Motor neuron (in vitro differentiated cells): ENCODE data around the gene TFCP2. TPM values are rescaled to one million over a fixed set of nuclear protein-coding genes. Genes with fewer than 3 reads are reported as not detected.
"Not testable (repeated sequence)": the region's sequence is repeated elsewhere in the genome, so short reads cannot be mapped to it uniquely, and the experiment has no call there.

ENCODE experiments used
- ATAC-seq, 8 experiments: fragments of 200-7000 bp; cut with Tn5 transposase; replicated peaks in 6 of 8; 2 replicates each; pipeline ENCODE4 v1.8.0; 2021; ENCODE audit warnings: mild to moderate bottlenecking in 8 of 8, moderate library complexity in 8 of 8
- H3K27ac ChIP-seq, 2 donors: fragments of 250-450 bp; sonication (Bioruptor Pico); 2 replicates each; pipeline ENCODE4 v1.9.0; 2021; ENCODE audit warnings: antibody characterized with exemption in 2 of 2, mild to moderate bottlenecking in 2 of 2, moderate library complexity in 1 of 2
- H3K4me1 ChIP-seq, 2 donors: fragments of 250-450 bp; sonication (Bioruptor Pico); replicated peaks in 1 of 2; 2 replicates each; pipeline ENCODE4 v1.6.1; 2021; ENCODE audit warnings: antibody characterized with exemption in 2 of 2, mild to moderate bottlenecking in 2 of 2, moderate library complexity in 1 of 2
- H3K4me3 ChIP-seq, 5 donors: fragments of 250-450 bp; sonication (Bioruptor Pico); 2 replicates each; pipeline ENCODE4 v1.9.0; 2021; ENCODE audit warnings: antibody characterized with exemption in 5 of 5, mild to moderate bottlenecking in 5 of 5, moderate library complexity in 4 of 5
- WGBS, 10 experiments: fragments of 450-650 bp; shearing (Covaris generic); methylation state at CpG; one replicate each; pipeline ENCODE4 v1.0.0; 2022; 5-methylcytosine and 5-hydroxymethylcytosine counted together
- in situ Hi-C, 9 experiments: fragments of 400-800 bp; cut with MboI; loops; one replicate each; pipeline ENCODE4 v1.15.0; 2021; ENCODE audit warnings: low sequenced_read_pairs in 9 of 9, low pct_unique_long_range_greater_than_20kb in 2 of 9; ENCODE audit not compliant: unreplicated experiment in 9 of 9
- total RNA-seq, 8 experiments: library from RNA; unstranded; fragments of 300-600 nt; gene quantifications; 2 replicates each; pipeline versions ENCODE4 v1.2.3 to v1.2.4, GENCODE V29; 2022

TFCP2 gene
- total RNA-seq, 8 experiments from 2014 or later: 11.3 to 54.6 (median 24.3) TPM

DNA sequence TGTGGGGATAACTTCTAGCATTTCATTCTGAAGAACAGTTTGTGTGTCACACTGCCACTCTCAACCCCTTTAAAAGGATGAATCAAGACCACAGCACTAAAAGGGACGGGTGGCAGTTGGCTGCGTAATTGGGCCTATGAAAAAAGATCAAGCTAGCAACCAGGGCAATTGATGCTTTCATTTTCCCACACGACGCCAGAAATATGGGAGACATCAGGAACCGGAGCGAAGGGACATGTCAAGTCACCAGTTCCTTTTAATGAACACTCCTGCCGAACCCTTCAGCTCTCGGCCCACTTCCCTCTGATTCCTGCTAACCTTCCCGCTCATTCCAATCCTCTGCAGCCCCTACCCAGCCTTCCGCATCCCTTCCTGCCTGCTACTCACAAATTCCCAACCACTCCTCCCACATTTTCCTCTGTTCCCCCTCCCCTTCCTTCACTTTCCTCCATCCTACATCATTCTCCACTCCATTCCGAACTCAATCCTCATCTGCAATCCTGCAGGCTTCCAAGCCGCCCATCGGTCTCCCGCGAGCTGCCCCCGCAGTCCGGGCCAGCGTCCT lies 90.3 kb downstream of the TFCP2 start:
- in situ Hi-C loops: loop anchor here in 1 of 9 experiments (25.0 kb wide), 1 partner anchor 255 kb away; the partner anchor contains the start of gene CELA1
- peak overlapping the region; percentile 79 to 84 for H3K27ac ChIP-seq
- peak overlapping the region; percentile 71 to 91 (median 86) for H3K4me3 ChIP-seq
- WGBS, 10 experiments: 0 to 13% (median 0%) methylated on average over 2 to 8 of the region's 18 CpGs; no CpG with 5 or more reads in 2 of the 10 experiments
- peak in 3 of 8 experiments; percentile 0 to 28 (median 12) for ATAC-seq
- peaks cover 3 to 16% of the 10 kb centered on the region in 2 donors for H3K4me1 ChIP-seq

DNA sequence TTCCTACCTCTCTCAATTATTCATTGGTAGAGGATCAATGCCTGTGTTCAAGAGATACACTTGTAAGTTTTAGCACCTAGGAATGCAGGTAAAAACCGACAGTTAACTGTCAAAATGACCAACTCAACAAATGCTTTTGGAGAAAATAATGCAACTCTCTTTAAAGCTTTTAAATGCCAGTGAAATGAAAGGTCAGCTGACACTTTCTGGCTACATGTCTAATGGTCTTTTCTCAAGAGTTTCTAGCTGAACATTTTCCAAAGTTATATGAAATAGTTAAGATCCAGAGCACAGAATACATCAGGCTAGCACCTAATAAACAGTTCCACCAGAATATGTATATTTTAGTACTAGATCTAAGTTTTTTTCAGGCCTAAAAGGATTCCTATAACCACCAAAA lies 91.5 kb downstream of the TFCP2 start:
- no peak overlapping the region for H3K27ac ChIP-seq
- H3K4me1 ChIP-seq: peaks cover 3 to 16% of the 10 kb centered on the region in 2 donors
- no peak for ATAC-seq
- in situ Hi-C loops: loop anchor here in 1 of 9 experiments (25.0 kb wide), 1 partner anchor 256 kb away; the partner anchor contains the start of gene CELA1
- 38 to 86% (median 66%) methylated on average over 1 of the region's 1 CpG; no CpG with 5 or more reads in 2 of the 10 experiments for WGBS, 10 experiments
- H3K4me3 ChIP-seq: peak overlapping the region in 2 of 5 donors; percentile 86 to 87

DNA sequence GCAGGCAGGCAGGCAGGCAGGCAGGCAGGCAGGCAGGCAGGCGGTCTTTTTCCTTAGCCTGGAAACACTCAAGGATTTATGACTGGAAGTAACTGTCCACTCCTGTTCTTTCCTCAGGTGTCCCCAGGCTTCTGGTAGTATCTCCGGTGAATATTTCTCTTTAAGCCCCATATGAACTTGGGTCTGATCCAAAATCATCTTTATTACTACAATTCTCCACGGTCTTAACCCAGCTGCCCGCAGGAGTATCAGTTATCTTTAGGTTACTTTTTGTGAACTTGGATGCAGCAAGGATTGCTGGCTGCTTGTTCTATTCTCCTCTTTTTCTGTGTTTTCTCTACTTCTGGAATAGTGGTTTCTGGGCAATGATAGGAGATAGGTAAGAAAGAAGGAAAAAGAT lies 92.8 kb downstream of the TFCP2 start:
- 50 to 100% (median 100%) methylated on average over 1 to 3 of the region's 4 CpGs; no CpG with 5 or more reads in 3 of the 10 experiments for WGBS, 10 experiments
- ATAC-seq: no peak
- in situ Hi-C loops: loop anchor here in 1 of 9 experiments (25.0 kb wide), 1 partner anchor 257 kb away; the partner anchor contains the start of gene CELA1
- Histone ChIP-seq H3K27ac (no peak overlapping the region), H3K4me1 (peaks cover 3 to 16% of the 10 kb centered on the region in 2 donors), H3K4me3 (no peak overlapping the region)

DNA sequence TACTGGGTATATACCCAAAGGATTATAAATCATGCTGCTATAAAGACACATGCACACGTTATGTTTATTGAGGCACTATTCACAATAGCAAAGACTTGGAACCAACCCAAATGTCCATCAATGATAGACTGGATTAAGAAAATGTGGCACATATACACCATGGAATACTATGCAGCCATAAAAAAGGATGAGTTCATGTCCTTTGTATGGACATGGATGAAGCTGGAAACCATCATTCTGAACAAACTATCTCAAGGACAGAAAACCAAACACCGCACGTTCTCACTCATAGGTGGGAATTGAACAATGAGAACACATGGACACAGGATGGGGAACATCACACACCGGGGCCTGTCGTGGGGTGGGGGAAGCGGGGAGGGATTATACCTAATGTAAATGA lies 94.1 kb downstream of the TFCP2 start:
- not testable (repeated sequence) for ATAC-seq, H3K4me3 ChIP-seq, H3K27ac ChIP-seq
- in situ Hi-C loops: loop anchor here in 1 of 9 experiments (25.0 kb wide), 1 partner anchor 258 kb away; the partner anchor contains the start of gene CELA1
- WGBS, 10 experiments: 100% methylated on average over 2 of the region's 6 CpGs; no CpG with 5 or more reads in 9 of the 10 experiments
- H3K4me1 ChIP-seq: peaks cover 2 to 16% of the 10 kb centered on the region in 2 donors

DNA sequence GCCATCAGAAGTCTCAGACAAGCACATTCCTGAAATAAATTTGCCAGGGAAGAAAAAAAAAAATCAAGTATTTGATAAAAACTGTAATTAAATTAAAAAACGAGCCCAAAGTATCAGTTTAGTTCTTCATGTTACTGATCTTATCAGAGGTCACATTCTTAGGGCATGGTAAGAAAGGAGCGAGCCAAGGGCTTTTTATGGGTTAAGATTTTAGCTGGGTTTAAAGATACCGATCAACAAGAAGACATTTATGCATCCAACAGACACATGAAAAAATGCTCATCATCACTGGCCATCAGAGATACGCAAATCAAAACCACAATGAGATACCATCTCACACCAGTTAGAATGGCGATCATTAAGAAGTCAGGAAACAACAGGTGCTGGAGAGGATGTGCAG lies 94.6 kb downstream of the TFCP2 start:
- not testable (repeated sequence) for ATAC-seq
- in situ Hi-C loops: loop anchor here in 1 of 9 experiments (25.0 kb wide), 1 partner anchor 259 kb away; the partner anchor contains the start of gene CELA1
- peak overlapping the region in 1 of 2 donors; percentile 8 for H3K27ac ChIP-seq

DNA sequence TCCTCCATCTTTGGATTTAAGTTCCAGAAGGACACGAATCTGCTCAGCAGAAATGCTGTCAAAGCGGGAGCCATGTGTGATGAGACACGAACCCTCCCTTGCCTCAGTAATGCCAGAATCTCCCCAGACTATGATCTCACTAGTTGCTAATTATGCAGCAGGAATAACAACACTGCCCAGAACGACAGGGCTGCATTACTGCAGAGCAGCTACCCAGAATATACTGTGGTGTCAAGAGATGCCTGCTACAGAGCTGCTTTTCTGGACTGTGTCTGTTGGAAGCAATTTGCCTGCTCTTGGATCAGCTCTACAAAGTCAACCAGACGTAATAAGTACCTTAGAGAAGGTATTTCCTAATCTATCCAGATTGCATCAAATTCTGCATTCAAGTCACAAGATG lies 95.0 kb downstream of the TFCP2 start:
- Histone ChIP-seq H3K27ac (peak overlapping the region in 1 of 2 donors; percentile 8), H3K4me3 (no peak overlapping the region), H3K4me1 (peaks cover 0 to 16% of the 10 kb centered on the region in 2 donors)
- ATAC-seq: peak; percentile 55 to 95 (median 85)
- in situ Hi-C loops: loop anchor here in 1 of 9 experiments (25.0 kb wide), 1 partner anchor 259 kb away; the partner anchor contains the start of gene CELA1
- WGBS, 10 experiments: 17 to 100% (median 61%) methylated on average over 1 to 4 of the region's 5 CpGs; no CpG with 5 or more reads in 2 of the 10 experiments

More for the DNA sequence above, 94.6 kb downstream of the TFCP2 start:
- not testable (repeated sequence) for H3K4me3 ChIP-seq
- H3K4me1 ChIP-seq: peaks cover 0 to 16% of the 10 kb centered on the region in 2 donors
- 70 to 89% (median 79%) methylated on average over 1 to 4 of the region's 5 CpGs; no CpG with 5 or more reads in 2 of the 10 experiments for WGBS, 10 experiments

DNA sequence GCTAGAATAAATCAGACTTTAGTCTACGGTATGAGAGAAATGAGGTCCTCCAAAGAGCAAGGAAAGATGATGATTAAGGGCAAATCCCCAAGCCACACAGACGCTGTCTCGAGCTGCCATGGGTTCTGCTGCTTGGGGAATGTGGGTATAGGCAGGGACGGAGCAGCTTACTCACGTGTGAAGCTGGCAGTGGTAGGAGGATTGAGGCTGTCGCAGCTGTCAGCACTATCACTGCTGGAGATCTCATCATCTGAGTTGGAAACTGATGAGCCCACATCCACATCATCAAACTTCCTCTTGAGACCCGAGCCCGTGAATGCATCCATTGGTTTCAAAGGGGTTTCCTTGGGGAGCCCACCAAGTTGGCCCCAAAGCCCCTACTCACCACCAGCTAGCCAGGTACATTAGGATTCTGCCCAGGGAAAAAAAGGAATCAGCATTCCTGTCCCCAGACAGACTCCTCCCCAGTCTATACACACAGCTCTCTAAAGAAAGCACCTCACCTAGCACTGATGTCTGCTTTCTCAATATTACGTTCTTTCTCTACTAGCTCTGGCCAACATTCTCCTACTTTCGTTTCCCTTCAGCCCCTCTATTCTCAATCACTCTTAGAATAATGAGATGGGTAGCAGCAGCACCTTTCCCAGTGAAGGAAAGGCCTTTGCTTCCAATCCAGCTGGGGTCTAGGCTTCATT lies 96.6 kb downstream of the TFCP2 start:
- no peak overlapping the region for H3K27ac ChIP-seq
- in situ Hi-C loops: loop anchor here in 1 of 9 experiments (25.0 kb wide), 1 partner anchor 261 kb away; the partner anchor contains the start of gene CELA1
- WGBS, 10 experiments: 87 to 100% (median 100%) methylated on average over 1 to 8 of the region's 10 CpGs

DNA sequence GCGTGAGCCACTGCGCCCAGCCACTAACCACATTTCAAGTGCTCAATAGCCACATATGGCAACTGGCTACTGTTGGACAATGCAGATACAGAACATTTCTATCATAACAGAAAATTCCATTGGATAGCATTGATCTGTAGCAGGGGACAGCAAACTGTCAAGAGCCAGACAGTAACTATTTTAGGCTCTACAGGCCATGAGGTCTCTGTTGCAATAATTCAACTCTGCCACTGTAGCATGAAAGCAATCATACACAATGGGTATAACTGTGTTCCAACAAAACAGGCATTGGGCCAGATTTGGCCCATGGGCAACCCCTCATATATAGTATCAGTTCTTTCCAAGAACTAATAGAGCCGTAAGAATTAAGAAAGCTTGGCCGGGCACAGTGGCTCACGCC lies 97.5 kb downstream of the TFCP2 start:
- Histone ChIP-seq H3K27ac (no peak overlapping the region), H3K4me1 (peaks cover 0 to 6% of the 10 kb centered on the region in 2 donors), H3K4me3 (no peak overlapping the region)
- ATAC-seq: no peak
- 86 to 100% (median 92%) methylated on average over 2 to 4 of the region's 5 CpGs; no CpG with 5 or more reads in 5 of the 10 experiments for WGBS, 10 experiments
- in situ Hi-C loops: loop anchor here in 1 of 9 experiments (25.0 kb wide), 1 partner anchor 262 kb away; the partner anchor contains the start of gene CELA1

More for the DNA sequence above, 96.6 kb downstream of the TFCP2 start:
- Histone ChIP-seq H3K4me3 (no peak overlapping the region), H3K4me1 (peaks cover 0 to 12% of the 10 kb centered on the region in 2 donors)
- no peak for ATAC-seq

DNA sequence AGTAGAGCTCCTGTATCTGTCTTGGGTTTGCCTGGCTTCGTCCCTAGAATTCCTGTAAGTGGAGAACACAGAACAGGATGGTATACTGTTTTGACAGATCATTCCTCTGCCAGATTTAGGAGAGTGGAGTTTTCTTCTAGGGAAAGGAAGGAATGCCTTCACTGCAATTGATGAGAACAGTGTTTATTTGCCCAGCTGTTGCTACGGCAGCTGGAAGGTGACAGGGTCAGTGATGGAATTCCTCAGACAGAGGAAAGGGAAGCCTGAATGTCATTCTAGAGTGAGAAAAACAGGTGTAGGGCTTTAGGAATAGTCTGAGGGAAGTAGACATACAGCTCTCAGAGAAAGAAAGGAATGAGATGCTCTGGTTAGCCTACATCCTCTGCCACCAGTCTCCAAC lies 101.3 kb downstream of the TFCP2 start:
- peak in 1 of 8 experiments; percentile 53 for ATAC-seq
- no peaks in the 10 kb centered on the region for H3K4me1 ChIP-seq
- in situ Hi-C loops: no loop called here
- no peak overlapping the region for H3K27ac ChIP-seq
- H3K4me3 ChIP-seq: no peak overlapping the region
- 86 to 100% (median 91%) methylated on average over 1 to 2 of the region's 2 CpGs; no CpG with 5 or more reads in 4 of the 10 experiments for WGBS, 10 experiments

DNA sequence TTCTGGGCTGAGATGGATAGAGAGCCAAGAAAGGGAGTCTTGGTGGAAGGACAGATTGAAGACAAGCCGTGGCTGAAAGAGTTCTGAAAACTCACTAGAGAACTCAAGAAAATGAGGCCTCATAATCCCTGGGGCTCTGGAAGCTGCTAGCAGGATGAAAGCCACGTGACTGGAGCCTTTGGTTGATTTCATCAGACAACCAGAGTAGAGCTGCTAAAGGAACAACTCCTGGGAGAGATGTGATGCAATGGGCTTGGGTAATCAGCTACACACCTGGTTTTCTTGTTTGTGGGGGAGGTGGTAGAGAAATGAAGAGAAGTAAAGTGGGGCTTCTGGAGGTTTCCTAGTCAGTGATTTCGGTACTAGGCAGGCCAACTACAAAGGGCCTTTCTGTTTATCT lies 102.9 kb downstream of the TFCP2 start:
- WGBS, 10 experiments: 95 to 100% (median 100%) methylated on average over 1 to 3 of the region's 3 CpGs; no CpG with 5 or more reads in 5 of the 10 experiments
- ATAC-seq: peak in 4 of 8 experiments; percentile 12 to 80 (median 42)
- in situ Hi-C loops: no loop called here
- H3K4me1 ChIP-seq: no peaks in the 10 kb centered on the region
- H3K4me3 ChIP-seq: no peak overlapping the region
- H3K27ac ChIP-seq: no peak overlapping the region

DNA sequence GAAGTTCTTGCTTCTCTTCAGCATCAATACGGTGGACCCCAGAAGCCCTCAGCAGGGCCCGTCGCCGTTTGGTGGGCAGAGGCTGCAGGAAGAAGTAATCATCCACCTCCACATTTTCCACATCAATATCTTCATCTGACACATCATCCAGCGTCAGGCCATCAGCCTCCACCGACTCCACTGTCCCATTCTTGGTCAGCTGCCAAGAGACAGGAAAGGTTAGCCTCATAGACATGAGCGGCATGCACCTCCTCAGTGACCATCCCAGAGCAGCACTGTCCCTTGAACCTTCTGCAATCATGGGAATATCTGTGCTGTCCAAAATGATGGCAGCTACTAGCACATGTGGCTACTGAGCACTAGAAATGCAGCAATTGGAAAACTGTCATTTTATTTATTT lies 105.2 kb downstream of the TFCP2 start:
- Histone ChIP-seq H3K4me3 (no peak overlapping the region), H3K27ac (no peak overlapping the region), H3K4me1 (no peaks in the 10 kb centered on the region)
- in situ Hi-C loops: no loop called here
- WGBS, 10 experiments: 77 to 93% (median 90%) methylated on average over 2 to 6 of the region's 7 CpGs; no CpG with 5 or more reads in 7 of the 10 experiments
- ATAC-seq: no peak

DNA sequence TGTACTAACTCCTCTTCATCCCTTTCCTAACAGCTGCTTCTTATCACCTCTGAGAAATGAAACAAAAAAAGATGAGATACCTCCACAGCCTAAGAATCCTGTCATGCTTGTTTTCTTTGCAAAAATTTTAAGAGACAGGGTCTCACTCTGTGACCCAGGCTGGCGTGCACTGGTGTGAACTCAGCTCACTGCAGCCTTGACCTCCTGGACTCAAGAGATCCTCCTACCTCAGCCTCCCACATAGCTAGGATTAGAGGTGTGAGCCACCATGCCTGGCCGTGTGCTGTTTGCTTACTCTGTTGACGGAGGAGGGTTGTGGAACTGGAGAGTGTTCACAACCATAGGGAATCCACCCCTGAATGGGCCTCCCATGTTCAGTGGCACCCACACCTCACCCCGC lies 105.7 kb downstream of the TFCP2 start:
- no peak for ATAC-seq
- 83 to 100% (median 84%) methylated on average over 1 to 2 of the region's 4 CpGs; no CpG with 5 or more reads in 7 of the 10 experiments for WGBS, 10 experiments
- Histone ChIP-seq H3K4me1 (no peaks in the 10 kb centered on the region), H3K4me3 (no peak overlapping the region), H3K27ac (no peak overlapping the region)
- in situ Hi-C loops: no loop called here

DNA sequence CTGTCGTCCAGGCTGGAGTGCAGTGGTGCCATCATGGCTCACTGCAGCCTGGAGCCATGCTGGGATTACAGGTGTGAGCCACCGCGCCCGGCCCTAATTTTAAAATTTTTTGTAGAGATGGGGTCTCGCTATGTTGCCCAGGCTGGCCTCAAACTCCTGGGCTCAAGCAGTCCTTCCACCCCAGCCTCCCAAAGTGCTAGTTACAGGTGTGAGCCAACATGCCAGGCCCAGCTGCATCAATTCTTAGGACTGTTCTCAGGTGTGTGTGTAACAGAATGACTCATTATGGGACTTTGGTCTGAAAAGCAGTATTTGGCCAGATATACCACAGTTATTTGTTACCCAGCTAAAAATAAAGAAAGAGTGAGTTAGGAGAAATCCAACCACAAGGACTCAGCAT lies 107.4 kb downstream of the TFCP2 start:
- Histone ChIP-seq H3K27ac (no peak overlapping the region), H3K4me1 (no peaks in the 10 kb centered on the region), H3K4me3 (no peak overlapping the region)
- in situ Hi-C loops: no loop called here
- no peak for ATAC-seq
- 96 to 100% (median 100%) methylated on average over 1 to 3 of the region's 5 CpGs; no CpG with 5 or more reads in 6 of the 10 experiments for WGBS, 10 experiments
